WTC11 (cell line): ENCODE measurements around the gene PTH1R. TPM values are rescaled to one million over a fixed set of nuclear protein-coding genes. Genes with fewer than 3 reads are reported as not detected.

Experiments used
- ATAC-seq: fragments of 200-7000 bp; cut with Tn5 transposase; 2 replicates; pipeline ENCODE4 v1.10.0; 2021; ENCODE audit warnings: mild to moderate bottlenecking, moderate library complexity
- CTCF ChIA-PET: fragments of 300-600 bp; sonication (Branson Sonifier 250); formaldehyde crosslinking; loops from one replicate; lab custom pipeline; 2021; ENCODE audit warnings: antibody characterized with exemption; lab: Charles Lee
- POLR2A ChIA-PET: fragments of 350-600 bp; sonication (Branson Sonifier 250); formaldehyde crosslinking; loops from one replicate; lab custom pipeline; 2021; ENCODE audit warnings: antibody characterized with exemption; lab: Charles Lee
- DNase-seq: peaks from one replicate; pipeline ENCODE4 v3.0.0; 2021; ENCODE audit warnings: low spot score
- H3K27ac Mint-ChIP-seq: 2 replicates; pipeline ENCODE4 v1.8.0; 2021; ENCODE audit warnings: mixed read lengths
- H3K27me3 Mint-ChIP-seq: 2 replicates; pipeline ENCODE4 v1.8.0; 2021; ENCODE audit warnings: low read depth, mild to moderate bottlenecking, moderate library complexity, mixed read lengths
- H3K36me3 Mint-ChIP-seq: 2 replicates; pipeline ENCODE4 v1.8.0; 2021; ENCODE audit warnings: mixed read lengths
- H3K4me1 Mint-ChIP-seq: 2 replicates; pipeline ENCODE4 v1.8.0; 2022; ENCODE audit warnings: mixed read lengths
- H3K4me3 Mint-ChIP-seq: 2 replicates; pipeline ENCODE4 v1.8.0; 2021; ENCODE audit warnings: mild to moderate bottlenecking, moderate library complexity, mixed read lengths
- H3K9me3 Mint-ChIP-seq: 2 replicates; pipeline ENCODE4 v1.8.0; 2021; ENCODE audit warnings: mixed read lengths
- ATF1 ChIP-seq: sonication (generic); formaldehyde crosslinking; IDR thresholded peaks from 2 replicates; pipeline ENCODE4 v1.8.1; 2023; ENCODE audit warnings: mild to moderate bottlenecking, moderate library complexity, missing genetic modification reagents
- CREB1 ChIP-seq: sonication (generic); formaldehyde crosslinking; IDR thresholded peaks from 2 replicates; pipeline ENCODE4 v1.8.0; 2023; ENCODE audit warnings: mild to moderate bottlenecking, missing genetic modification reagents
- FOXJ3 ChIP-seq: sonication (generic); formaldehyde crosslinking; IDR thresholded peaks from 2 replicates; pipeline ENCODE4 v1.9.0; 2021; ENCODE audit warnings: missing genetic modification reagents, mild to moderate bottlenecking, borderline replicate concordance
- FOXK1 ChIP-seq: sonication (generic); formaldehyde crosslinking; IDR thresholded peaks from 2 replicates; pipeline ENCODE4 v1.8.0; 2022; ENCODE audit warnings: mild to moderate bottlenecking, moderate library complexity, missing genetic modification reagents
- HMGA2 ChIP-seq: fragments of 250-450 bp; sonication (Bioruptor Pico); IDR thresholded peaks from 2 replicates; pipeline ENCODE4 v1.4.0; 2021; ENCODE audit warnings: mild to moderate bottlenecking, moderate library complexity
- NFATC4 ChIP-seq: fragments of 250-450 bp; sonication (Bioruptor Pico); IDR thresholded peaks from 2 replicates; pipeline ENCODE4 v1.9.0; 2021; ENCODE audit warnings: mild to moderate bottlenecking
- NFE2L1 ChIP-seq: sonication (generic); formaldehyde crosslinking; IDR thresholded peaks from 2 replicates; pipeline ENCODE4 v1.8.1; 2023; ENCODE audit warnings: missing genetic modification reagents
- NR2C2 ChIP-seq: sonication (generic); formaldehyde crosslinking; IDR thresholded peaks from 2 replicates; pipeline ENCODE4 v1.8.0; 2022; ENCODE audit warnings: mild to moderate bottlenecking, missing genetic modification reagents
- OVOL2 ChIP-seq: fragments of 250-450 bp; sonication (Bioruptor Pico); IDR thresholded peaks from 2 replicates; pipeline ENCODE4 v1.9.0; 2021; ENCODE audit warnings: mild to moderate bottlenecking, borderline replicate concordance
- PRRX2 ChIP-seq: fragments of 250-450 bp; sonication (Bioruptor Pico); IDR thresholded peaks from 2 replicates; pipeline ENCODE4 v1.8.0; 2021; ENCODE audit warnings: mild to moderate bottlenecking
- RELA ChIP-seq: sonication (generic); formaldehyde crosslinking; IDR thresholded peaks from 2 replicates; pipeline ENCODE4 v1.8.1; 2022; ENCODE audit warnings: missing genetic modification reagents, mild to moderate bottlenecking, borderline replicate concordance
- SMAD4 ChIP-seq: sonication (generic); formaldehyde crosslinking; IDR thresholded peaks from 2 replicates; pipeline ENCODE4 v1.8.0; 2022; ENCODE audit warnings: mild to moderate bottlenecking, missing genetic modification reagents
- TCF7 ChIP-seq: sonication (generic); formaldehyde crosslinking; IDR thresholded peaks from 2 replicates; pipeline ENCODE4 v1.8.0; 2022; ENCODE audit warnings: mild to moderate bottlenecking, low read depth, missing genetic modification reagents, moderate library complexity
- TP53 ChIP-seq: sonication (generic); formaldehyde crosslinking; IDR thresholded peaks from 2 replicates; pipeline ENCODE4 v1.8.1; 2023; ENCODE audit warnings: mild to moderate bottlenecking, missing genetic modification reagents
- USF1 ChIP-seq: sonication (generic); formaldehyde crosslinking; IDR thresholded peaks from 2 replicates; pipeline ENCODE4 v1.8.0; 2022; ENCODE audit warnings: mild to moderate bottlenecking, missing genetic modification reagents
- ZNF416 ChIP-seq: fragments of 250-450 bp; sonication (Bioruptor Pico); IDR thresholded peaks from 2 replicates; pipeline ENCODE4 v1.9.0; 2021; ENCODE audit warnings: mild to moderate bottlenecking, inconsistent platforms
- total RNA-seq: library from RNA; stranded (reverse); gene quantifications from 3 replicates; pipeline ENCODE4 v1.2.3, GENCODE V29; 2021
- TF ChIP-seq, protein P1 (sequence below): sonication (generic); formaldehyde crosslinking; conservative IDR thresholded peaks from 2 replicates; pipeline ENCODE4 v1.8.1; 2022; ENCODE audit warnings: mild to moderate bottlenecking, missing genetic modification reagents
- TF ChIP-seq, protein P2 (sequence below): sonication (generic); formaldehyde crosslinking; IDR thresholded peaks from 2 replicates; pipeline ENCODE4 v1.8.1; 2023; ENCODE audit warnings: mild to moderate bottlenecking, missing genetic modification reagents
- TF ChIP-seq, protein P3 (sequence below): fragments of 250-450 bp; sonication (Bioruptor Pico); IDR thresholded peaks from 2 replicates; pipeline ENCODE4 v1.9.0; 2021; ENCODE audit warnings: mild to moderate bottlenecking, borderline replicate concordance
- TF ChIP-seq, protein P4 (sequence below): fragments of 250-450 bp; sonication (Bioruptor Pico); conservative IDR thresholded peaks from 2 replicates; pipeline ENCODE4 v1.9.0; 2021; ENCODE audit warnings: mild to moderate bottlenecking

Gene PTH1R
- total RNA-seq, 1 experiment from 2014 or later: 12.0 TPM

- no peak for TF ChIP-seq OVOL2 (CRISPR knock-in tag)
Measured at GRCh38 chr3:46932455-46933225, 55.1 kb downstream of the PTH1R start (continued).

GRCh38 chr3:46933261-46933660 is 55.7 kb downstream of the PTH1R start:
- no peaks in the 10 kb centered on the region for H3K27me3 Mint-ChIP-seq
- ChIA-PET POLR2A (no interaction called here), CTCF (interaction anchor here (1.1 to 4.1 kb wide), 2 partner anchors 10 to 24 kb away, joined by 5 to 39 read pairs; no protein-coding TSS in a partner anchor)
- TF ChIP-seq, protein P1, sequence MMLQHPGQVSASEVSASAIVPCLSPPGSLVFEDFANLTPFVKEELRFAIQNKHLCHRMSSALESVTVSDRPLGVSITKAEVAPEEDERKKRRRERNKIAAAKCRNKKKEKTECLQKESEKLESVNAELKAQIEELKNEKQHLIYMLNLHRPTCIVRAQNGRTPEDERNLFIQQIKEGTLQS: no peak
- TF ChIP-seq HMGA2 (CRISPR knock-in tag) (no peak), NFATC4 (CRISPR knock-in tag) (no peak), FOXJ3 (CRISPR knock-in tag) (no peak), TP53 (CRISPR knock-in tag) (no peak), TCF7 (CRISPR knock-in tag) (no peak)
- TF ChIP-seq, protein P2, sequence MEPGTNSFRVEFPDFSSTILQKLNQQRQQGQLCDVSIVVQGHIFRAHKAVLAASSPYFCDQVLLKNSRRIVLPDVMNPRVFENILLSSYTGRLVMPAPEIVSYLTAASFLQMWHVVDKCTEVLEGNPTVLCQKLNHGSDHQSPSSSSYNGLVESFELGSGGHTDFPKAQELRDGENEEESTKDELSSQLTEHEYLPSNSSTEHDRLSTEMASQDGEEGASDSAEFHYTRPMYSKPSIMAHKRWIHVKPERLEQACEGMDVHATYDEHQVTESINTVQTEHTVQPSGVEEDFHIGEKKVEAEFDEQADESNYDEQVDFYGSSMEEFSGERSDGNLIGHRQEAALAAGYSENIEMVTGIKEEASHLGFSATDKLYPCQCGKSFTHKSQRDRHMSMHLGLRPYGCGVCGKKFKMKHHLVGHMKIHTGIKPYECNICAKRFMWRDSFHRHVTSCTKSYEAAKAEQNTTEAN (CRISPR knock-in tag): no peak
- TF ChIP-seq, protein P3, sequence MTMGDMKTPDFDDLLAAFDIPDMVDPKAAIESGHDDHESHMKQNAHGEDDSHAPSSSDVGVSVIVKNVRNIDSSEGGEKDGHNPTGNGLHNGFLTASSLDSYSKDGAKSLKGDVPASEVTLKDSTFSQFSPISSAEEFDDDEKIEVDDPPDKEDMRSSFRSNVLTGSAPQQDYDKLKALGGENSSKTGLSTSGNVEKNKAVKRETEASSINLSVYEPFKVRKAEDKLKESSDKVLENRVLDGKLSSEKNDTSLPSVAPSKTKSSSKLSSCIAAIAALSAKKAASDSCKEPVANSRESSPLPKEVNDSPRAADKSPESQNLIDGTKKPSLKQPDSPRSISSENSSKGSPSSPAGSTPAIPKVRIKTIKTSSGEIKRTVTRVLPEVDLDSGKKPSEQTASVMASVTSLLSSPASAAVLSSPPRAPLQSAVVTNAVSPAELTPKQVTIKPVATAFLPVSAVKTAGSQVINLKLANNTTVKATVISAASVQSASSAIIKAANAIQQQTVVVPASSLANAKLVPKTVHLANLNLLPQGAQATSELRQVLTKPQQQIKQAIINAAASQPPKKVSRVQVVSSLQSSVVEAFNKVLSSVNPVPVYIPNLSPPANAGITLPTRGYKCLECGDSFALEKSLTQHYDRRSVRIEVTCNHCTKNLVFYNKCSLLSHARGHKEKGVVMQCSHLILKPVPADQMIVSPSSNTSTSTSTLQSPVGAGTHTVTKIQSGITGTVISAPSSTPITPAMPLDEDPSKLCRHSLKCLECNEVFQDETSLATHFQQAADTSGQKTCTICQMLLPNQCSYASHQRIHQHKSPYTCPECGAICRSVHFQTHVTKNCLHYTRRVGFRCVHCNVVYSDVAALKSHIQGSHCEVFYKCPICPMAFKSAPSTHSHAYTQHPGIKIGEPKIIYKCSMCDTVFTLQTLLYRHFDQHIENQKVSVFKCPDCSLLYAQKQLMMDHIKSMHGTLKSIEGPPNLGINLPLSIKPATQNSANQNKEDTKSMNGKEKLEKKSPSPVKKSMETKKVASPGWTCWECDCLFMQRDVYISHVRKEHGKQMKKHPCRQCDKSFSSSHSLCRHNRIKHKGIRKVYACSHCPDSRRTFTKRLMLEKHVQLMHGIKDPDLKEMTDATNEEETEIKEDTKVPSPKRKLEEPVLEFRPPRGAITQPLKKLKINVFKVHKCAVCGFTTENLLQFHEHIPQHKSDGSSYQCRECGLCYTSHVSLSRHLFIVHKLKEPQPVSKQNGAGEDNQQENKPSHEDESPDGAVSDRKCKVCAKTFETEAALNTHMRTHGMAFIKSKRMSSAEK (CRISPR knock-in tag): no peak
- H3K36me3 Mint-ChIP-seq: peaks cover 5% of the 10 kb centered on the region
- ATAC-seq (no peak), DNase-seq (no peak)
- no peaks in the 10 kb centered on the region for H3K9me3 Mint-ChIP-seq
- peaks cover 31% of the 10 kb centered on the region for H3K4me1 Mint-ChIP-seq
- no peak overlapping the region for H3K4me3 Mint-ChIP-seq
- H3K27ac Mint-ChIP-seq: no peak overlapping the region

DNA sequence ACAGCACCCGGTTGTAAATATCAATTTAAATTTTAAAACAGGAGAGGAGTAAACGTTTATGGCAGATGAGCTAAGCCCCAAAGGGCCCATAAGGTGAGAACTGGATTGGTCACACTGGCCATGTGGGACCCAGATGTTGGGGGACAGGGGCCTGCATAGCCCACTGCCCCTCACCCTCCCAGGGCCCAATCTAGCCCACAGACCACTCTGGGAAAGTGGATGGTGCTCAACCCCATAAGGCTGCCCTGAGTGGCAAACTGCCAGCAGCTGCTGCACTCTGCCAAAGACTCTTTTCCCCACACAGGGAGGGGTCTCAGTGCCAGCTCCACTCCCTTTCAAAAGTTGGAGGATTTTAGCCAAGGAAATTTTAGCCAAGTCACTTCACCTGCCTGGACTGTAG is 56.6 kb downstream of the PTH1R start:
- no peak for ATAC-seq
- ChIA-PET CTCF (interaction anchor here (1.1 to 4.1 kb wide), 2 partner anchors 11 to 25 kb away, joined by 5 to 39 read pairs; no protein-coding TSS in a partner anchor), POLR2A (no interaction called here)
- Mint-ChIP-seq H3K4me3 (no peak overlapping the region), H3K27ac (no peak overlapping the region), H3K36me3 (peaks cover 6% of the 10 kb centered on the region; the same call in 1 of the 2 replicates), H3K27me3 (no peaks in the 10 kb centered on the region), H3K9me3 (no peaks in the 10 kb centered on the region), H3K4me1 (peaks cover 31% of the 10 kb centered on the region)
- no peak for DNase-seq
- TF ChIP-seq, protein P3 (CRISPR knock-in tag): no peak
- TF ChIP-seq PRRX2 (CRISPR knock-in tag) (no peak), NFE2L1 (CRISPR knock-in tag) (no peak), CREB1 (CRISPR knock-in tag) (no peak), SMAD4 (CRISPR knock-in tag) (no peak), ZNF416 (CRISPR knock-in tag) (no peak), RELA (CRISPR knock-in tag) (no peak), ATF1 (CRISPR knock-in tag) (no peak), NR2C2 (no peak), USF1 (CRISPR knock-in tag) (no peak), HMGA2 (CRISPR knock-in tag) (no peak), FOXK1 (CRISPR knock-in tag) (no peak)
- TF ChIP-seq, protein P4, sequence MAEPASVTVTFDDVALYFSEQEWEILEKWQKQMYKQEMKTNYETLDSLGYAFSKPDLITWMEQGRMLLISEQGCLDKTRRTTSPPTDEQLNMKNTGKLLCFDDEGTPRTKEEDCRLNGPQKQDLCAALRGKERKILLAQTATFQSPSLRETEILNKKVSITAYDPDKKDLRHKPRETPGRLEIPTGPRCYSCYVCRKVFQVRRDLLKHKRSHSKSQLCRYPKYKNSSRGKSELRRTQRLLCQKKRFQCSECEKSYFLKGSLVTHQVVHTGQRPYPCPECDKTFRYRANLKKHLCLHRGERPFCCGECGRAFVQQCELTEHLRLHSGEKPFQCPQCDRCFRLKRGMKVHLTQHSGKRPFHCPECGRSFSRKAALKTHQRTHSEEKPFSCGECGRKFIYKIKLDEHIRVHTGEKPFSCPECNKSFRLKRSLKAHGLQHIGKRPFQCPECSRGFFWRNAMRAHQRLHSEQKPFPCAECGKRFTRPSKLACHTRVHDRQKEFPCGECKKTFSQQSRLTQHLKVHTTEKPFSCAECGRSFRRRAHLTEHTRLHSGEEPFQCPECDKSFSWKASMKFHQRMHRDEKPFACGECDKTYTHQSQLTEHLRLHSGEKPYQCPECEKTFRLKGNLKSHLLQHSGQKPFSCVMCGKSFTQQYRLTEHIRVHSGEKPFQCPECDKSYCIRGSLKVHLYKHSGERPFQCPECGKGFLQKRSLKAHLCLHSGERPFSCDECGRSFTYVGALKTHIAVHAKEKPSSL: no peak
